ENCODE results near the gene SMG9.

SMG9 gene

GRCh38 chr19:43726736-43727592 lies 27.8 kb downstream of the SMG9 start:
- H3K4me3 ChIP-seq (ENCODE audit: low read depth, low read length) = no peak overlapping the region
- no peak for DNase-seq (ENCODE audit: low read depth)
- TF ChIP-seq, protein P1, sequence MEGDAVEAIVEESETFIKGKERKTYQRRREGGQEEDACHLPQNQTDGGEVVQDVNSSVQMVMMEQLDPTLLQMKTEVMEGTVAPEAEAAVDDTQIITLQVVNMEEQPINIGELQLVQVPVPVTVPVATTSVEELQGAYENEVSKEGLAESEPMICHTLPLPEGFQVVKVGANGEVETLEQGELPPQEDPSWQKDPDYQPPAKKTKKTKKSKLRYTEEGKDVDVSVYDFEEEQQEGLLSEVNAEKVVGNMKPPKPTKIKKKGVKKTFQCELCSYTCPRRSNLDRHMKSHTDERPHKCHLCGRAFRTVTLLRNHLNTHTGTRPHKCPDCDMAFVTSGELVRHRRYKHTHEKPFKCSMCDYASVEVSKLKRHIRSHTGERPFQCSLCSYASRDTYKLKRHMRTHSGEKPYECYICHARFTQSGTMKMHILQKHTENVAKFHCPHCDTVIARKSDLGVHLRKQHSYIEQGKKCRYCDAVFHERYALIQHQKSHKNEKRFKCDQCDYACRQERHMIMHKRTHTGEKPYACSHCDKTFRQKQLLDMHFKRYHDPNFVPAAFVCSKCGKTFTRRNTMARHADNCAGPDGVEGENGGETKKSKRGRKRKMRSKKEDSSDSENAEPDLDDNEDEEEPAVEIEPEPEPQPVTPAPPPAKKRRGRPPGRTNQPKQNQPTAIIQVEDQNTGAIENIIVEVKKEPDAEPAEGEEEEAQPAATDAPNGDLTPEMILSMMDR (IDR thresholded peaks at IDR 0.05; ENCODE audit: low read depth, low read length, missing control alignments) = no peak

- H3K4me3 ChIP-seq (ENCODE audit: low read depth, low read length) = no peak overlapping the region
- peak; percentile 38 for DNase-seq (ENCODE audit: low read depth)
- TF ChIP-seq, protein P1 (IDR thresholded peaks at IDR 0.05; ENCODE audit: low read depth, low read length, missing control alignments) = no peak
Measured at GRCh38 chr19:43725468-43725867, 29.3 kb downstream of the SMG9 start.

GRCh38 chr19:43724896-43725295 lies 29.9 kb downstream of the SMG9 start:
- DNase-seq (ENCODE audit: low read depth) = no peak
- TF ChIP-seq, protein P1 (IDR thresholded peaks at IDR 0.05; ENCODE audit: low read depth, low read length, missing control alignments) = no peak
- H3K4me3 ChIP-seq (ENCODE audit: low read depth, low read length) = no peak overlapping the region

DNA sequence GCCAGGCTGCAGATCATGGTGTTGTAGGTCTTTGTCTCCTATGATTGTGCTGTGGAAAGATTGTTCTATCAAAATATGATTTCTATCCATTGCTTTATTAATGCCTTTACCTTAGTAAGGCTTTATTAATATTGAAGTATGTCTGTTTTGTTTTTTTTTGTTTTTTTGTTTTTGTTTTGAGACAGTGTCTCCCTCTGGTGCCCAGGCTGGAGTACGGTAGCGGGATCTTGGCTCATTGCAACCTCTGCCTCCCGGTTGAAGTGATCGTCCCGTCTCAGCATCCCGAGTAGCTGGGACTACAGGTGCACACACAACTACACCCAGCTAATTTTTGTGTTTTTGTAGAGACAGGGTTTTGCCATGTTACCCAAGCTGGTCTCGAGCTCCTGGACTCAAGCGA lies 31.2 kb downstream of the SMG9 start:
- no peak for DNase-seq (ENCODE audit: low read depth)
- TF ChIP-seq, protein P1 (IDR thresholded peaks at IDR 0.05; ENCODE audit: low read depth, low read length, missing control alignments) = peak; percentile 10
- H3K4me3 ChIP-seq (ENCODE audit: low read depth, low read length) = no peak overlapping the region

GRCh38 chr19:43721469-43722048 lies 33.2 kb downstream of the SMG9 start:
- TF ChIP-seq, protein P1 (IDR thresholded peaks at IDR 0.05; ENCODE audit: low read depth, low read length, missing control alignments) = no peak
- no peak for DNase-seq (ENCODE audit: low read depth)
- no peak overlapping the region for H3K4me3 ChIP-seq (ENCODE audit: low read depth, low read length)

GRCh38 chr19:43720936-43721335 lies 33.8 kb downstream of the SMG9 start:
- TF ChIP-seq, protein P1 (IDR thresholded peaks at IDR 0.05; ENCODE audit: low read depth, low read length, missing control alignments) = no peak
- DNase-seq (ENCODE audit: low read depth) = no peak
- no peak overlapping the region for H3K4me3 ChIP-seq (ENCODE audit: low read depth, low read length)

Data from GM12864 (cell line).